DND-41 (cell line): ENCODE measurements around the gene TNIP2.

Experiments
- EZH2 ChIP-seq: IDR thresholded peaks from 3 replicates; pipeline ENCODE4 v1.6.1; 2012; ENCODE audit warnings: borderline replicate concordance, low read depth, mild to moderate bottlenecking, moderate library complexity, low read length, inconsistent platforms; ENCODE audit not compliant: severe bottlenecking
- TF ChIP-seq, protein P1 (sequence below): IDR thresholded peaks from 2 replicates; pipeline ENCODE4 v1.5.1; 2012; ENCODE audit warnings: borderline replicate concordance, low read length, moderate library complexity, mild to moderate bottlenecking; ENCODE audit not compliant: poor library complexity, severe bottlenecking; ENCODE audit errors: extremely low read depth

- TF ChIP-seq, protein P1, sequence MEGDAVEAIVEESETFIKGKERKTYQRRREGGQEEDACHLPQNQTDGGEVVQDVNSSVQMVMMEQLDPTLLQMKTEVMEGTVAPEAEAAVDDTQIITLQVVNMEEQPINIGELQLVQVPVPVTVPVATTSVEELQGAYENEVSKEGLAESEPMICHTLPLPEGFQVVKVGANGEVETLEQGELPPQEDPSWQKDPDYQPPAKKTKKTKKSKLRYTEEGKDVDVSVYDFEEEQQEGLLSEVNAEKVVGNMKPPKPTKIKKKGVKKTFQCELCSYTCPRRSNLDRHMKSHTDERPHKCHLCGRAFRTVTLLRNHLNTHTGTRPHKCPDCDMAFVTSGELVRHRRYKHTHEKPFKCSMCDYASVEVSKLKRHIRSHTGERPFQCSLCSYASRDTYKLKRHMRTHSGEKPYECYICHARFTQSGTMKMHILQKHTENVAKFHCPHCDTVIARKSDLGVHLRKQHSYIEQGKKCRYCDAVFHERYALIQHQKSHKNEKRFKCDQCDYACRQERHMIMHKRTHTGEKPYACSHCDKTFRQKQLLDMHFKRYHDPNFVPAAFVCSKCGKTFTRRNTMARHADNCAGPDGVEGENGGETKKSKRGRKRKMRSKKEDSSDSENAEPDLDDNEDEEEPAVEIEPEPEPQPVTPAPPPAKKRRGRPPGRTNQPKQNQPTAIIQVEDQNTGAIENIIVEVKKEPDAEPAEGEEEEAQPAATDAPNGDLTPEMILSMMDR, result no peak
- no peak for TF ChIP-seq EZH2
Measured at GRCh38 chr4:2714061-2714770, 41.9 kb downstream of the TNIP2 start.
